GM04504 (cell line): ENCODE results near the gene ADAMTS13.
A peak's percentile ranks its signal among the peaks of the same experiment; 100 is the strongest.

Experiments used
- DNase-seq: peaks from one replicate; pipeline ENCODE4 v3.0.0-alpha.2; 2012; ENCODE audit warnings: low read depth

The ADAMTS13 gene

DNA sequence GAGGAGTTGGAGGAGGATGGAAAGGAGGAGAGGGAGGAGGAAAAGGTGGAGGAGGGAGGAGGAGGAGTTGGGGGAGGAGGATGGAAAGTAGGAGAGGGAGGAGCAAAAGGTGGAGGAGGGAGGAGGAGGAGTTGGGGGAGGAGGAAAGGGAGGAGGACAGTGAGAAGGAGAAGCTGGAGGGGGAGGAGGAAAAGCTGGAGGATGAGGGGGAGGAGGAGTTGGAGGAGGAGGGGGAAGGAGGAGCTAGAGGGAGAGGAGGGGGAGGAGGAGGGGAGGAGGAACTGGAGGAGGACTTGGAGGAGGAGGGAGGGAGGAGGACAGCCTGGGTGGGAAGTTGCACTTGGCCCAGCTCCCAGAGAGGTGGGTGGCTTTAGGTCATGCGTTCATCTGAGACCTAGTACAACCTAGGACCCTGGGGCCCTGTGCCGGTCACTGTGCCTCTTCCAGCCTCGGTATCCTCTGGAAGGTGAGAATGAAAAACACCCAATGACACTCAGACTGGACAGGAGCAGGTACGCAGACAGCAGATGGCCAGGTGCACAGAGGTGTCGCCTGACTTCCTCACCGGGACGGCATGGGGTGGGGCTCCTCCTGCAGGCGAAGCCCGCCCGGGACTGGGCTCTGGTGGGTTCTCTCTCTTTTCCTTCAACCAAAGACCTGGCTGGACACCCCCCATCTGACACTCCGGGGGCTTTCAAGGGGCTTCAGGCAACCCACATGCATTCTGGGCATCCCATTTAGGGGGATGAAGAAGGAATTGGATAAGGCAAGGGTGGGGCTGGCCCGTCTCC is 68.9 kb downstream of the ADAMTS13 start:
- no peak for DNase-seq

DNA sequence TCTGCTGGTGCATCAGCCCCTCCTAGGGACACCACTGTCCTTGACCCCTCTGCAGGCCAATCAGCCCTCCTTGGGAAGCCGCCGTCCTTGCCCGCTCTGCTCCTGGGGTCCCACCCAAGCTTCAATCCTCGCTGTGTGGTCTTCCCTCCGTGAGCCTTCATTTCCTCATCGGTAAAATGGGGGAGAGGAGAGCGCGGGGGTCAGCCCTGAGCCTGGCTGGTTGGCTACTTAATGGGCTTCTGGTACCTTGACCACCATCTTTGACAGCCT is 69.4 kb downstream of the ADAMTS13 start:
- no peak for DNase-seq

DNA sequence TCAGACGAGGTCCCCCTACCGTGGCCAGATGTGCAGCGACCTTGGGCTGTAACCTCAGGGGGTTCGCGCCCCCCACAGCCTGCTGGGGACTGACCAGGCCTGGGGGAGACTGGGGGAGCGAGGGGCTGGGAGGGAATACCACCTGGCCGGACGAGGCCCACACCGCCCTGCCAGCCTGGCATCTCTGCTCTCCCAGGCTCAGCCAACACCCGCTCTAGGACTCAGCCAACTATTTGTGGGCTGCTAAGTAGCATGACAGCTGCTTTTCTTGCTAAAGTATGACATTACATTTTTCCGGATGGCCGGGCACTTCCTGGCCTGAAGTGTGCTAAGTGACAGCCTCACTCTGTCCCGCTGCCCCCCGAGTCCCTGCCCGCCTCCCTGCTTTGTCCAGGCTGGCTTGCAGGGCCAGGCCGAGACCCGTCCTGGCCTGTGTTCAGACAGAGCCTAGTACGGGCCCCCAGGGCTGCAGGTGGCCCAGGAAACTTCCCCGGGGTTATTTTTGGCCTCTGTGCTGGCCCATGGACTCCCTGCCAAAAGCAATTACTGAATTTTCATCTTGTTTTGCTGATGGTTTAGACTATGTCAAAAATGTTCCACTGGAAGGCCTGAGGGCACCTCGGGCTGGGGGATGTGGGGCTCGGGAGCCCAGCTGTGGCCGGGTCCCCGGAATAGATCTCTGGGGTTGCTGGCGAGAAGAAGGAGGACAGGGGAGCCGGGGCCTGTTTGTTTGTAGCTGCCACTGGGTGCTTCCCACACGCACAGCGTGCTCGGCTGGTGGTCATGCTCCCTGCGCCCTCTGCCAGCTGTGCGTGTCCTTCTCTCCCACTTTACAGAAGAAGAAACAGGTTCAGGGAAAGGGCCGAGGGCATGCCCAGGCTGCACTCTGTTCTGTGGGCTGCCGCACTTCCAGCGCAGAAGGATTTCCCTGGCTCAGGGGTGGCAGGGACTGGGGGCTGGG is 70.2 kb downstream of the ADAMTS13 start:
- no peak for DNase-seq

DNA sequence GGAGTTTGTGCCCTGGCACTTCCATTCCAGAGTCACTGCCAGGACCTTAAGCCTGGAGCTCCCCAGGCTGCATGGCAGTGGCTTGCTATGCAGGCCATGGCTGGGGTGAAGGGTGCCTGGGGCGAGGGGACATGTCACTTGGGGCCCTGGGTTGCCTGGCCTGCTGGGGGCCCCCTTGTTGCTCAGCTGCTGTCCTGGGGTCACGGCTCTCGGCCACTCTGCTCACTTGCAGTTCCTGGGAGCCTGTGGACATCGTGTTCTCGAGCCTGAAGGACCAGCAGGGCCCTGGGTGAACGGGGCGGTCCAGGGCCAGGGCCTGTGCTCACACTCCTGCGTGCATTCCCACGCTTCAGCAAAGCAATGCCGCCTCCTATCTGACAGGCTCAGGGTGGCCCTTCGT is 71.3 kb downstream of the ADAMTS13 start:
- no peak for DNase-seq

DNA sequence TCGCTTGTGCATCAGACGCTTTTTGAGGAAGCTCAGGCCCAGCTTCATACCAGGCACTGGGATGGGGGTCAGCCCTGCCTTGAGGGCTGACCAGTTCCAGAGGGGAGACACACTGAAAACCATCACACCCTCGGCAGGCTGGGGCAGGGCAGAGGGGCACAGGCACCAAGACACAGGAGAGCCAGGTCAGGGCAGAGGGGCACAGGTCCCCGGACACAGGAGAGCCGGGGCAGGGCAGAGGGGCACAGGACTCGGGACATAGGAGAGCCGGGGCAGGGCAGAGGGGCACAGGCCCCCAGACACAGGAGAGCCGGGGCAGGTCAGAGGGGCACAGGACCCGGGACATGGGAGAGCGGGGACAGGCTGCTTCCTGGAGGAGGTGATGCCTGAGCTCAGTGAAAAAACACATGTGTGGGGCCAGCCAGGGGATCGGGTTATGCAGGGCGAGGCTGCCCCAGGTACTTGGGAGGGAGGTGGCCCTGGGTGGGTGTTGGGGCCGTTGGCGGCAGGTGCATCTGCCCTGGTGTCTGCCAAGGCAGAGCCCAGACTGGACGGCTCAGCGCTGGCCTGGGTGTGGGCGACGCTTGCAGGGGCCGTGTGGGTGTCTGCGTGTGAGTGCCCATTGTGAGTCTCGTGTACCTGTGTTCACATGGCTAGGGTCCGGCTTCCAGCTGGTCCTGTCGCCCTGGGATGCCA is 71.8 kb downstream of the ADAMTS13 start:
- DNase-seq = no peak

DNA sequence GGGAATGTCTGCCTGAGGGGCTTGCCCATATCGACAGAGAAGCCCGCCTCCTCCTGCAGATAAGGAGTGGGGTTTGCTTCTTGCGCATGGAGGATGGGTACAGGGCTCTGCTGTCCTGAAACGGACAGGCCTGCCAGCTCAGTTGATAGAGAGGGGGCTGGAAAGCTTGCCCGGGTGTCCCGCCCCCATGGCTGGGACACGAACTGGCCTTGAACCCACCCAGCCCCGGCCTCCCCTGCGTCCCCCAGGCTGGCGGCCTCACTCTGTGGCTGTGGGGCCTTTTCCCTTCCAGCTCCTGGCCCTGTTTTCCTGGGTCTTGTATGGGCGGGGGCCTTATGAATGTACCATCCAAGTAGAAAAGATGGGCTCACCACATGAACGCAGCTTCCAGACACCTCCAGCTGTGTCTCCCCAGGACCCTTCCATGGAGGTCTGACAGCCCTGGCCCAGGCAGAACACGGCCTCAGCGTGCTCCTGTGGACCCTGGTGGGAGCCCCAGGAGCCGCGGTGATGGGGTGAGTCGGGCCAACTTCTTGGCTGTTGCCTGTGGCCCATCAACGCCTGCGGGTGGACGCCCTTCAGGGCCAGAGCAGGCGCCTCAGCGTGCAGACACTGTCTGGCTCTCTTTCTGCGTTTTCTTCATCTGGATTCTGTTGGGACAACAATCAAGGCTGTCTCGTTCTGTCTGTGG is 72.6 kb downstream of the ADAMTS13 start:
- DNase-seq = no peak

DNA sequence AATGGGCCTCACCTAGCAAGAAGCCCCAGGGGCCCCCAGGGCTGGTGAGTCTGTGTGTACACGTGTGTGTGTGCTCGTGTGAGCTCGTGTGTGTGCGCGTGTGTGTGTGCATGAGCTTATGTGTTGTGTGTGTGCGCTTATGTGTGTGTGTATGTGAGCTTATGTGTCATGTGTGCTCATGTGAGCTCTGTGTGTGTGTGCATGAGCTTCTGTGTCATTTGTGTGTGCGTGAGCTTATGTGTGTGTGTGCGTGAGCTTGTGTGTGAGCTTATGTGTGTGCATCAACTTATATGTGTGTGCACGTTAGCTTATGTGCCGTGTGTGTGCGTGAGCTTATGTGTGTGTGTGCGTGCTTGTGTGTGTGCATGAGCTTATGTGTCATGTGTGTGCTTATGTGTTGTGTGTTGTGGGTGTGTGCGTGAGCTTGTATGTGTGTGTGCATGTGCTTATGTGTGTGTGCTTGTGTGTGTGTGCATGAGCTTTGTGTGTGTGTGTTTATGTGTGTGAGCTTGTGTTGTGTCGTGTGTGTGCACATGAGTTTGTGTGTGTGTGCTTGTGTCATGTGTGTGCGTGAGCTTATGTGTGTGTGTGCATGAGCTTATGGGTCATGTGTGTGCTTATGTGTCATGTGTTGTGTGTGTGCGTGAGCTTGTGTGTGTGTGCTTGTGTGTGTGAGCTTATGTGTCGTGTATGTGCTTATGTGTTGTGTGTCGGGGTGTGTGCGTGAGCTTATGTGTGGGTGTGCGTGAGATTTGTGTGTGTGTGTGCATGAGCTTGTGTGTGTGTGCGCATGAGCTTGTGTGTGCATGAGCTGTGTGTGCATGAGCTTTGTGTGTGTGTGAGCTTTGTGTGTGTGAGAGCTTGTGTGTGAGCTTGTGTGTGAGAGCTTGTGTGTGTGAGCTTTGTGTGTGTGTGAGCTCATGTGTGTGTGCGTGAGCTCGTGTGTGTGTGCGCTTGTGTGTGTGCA is 73.4 kb downstream of the ADAMTS13 start:
- DNase-seq = no peak

DNA sequence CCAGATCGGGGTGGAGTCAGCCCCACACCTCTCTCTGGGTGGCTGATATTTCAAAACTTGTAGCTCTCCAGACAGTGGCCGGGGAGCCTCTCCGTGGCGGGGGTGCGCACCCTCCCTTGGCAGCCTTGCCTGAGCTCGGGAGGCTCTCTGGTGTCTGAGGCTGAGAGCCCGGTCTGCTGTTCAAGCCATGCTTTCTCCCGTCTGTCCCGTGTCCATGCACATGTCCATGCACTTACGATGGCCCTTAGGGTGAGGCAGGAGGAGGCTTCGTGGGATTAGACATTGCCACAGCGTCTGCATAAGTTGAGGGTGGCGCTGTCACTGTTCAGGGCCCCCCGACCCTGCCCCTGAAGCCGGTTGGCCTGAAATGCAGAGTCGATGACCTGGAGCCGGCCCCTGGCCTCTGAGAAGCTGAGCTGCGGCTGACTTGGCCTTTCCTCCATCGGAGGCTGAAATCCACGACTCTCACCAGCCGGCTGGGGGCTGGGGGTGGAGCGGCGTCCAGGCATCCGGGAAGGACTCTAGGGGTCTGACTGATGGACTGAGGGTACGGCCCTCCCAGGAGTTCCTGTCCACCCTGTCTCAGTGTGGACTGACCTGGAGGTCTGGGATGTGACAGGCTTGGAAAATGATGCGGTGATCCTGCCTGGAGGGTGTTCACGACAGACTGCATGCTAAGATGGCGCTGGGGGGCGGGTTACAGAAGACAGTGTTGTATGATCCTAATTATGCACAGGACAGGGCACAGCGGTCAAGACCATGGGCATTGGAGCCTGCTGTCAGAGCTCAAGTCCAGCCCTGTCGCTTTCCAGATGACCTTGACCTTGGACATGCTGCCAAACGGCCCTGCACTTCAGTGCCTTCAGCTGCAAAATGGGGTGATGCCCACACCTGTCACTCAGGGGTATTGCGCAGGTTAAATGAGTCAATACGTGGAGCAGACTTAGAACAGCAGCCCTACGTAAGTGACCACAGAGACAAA is 75.0 kb downstream of the ADAMTS13 start:
- no peak for DNase-seq

DNA sequence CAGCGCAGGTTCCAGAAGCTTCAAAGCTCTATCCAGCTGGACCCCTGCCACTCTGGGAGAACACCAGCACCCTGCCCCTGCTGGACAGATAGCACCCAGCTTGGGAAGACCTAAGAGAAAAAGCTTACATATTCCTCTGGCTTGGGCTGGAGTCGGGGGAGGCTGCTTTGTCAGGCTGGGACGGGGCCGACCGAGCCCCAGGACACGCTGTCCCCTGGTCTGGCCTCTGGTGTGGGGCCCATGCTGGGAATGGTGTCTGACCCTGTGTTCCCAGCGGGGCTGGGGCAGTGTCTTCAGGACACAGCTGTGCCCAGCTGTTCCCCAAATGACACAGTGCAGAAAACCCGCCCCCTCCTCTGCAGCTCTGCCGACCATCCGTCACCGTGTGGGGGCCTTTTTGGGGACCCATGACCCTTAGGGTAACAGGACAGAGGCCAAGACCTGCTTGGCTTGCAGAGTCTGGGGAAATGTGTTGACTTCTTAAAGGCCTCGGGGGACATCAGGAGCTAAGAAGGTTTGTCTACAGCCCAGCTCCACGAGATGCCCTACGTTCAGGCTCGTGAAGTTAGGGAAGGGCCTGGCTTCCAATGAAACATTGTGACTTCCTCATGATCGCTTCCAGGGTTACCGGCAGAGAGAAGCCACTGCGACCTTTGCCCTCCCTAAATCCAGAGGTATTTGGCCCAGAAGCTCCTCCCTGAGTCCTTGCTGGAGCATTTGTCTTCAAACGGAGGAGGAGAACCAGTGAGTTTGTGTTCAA is 77.1 kb downstream of the ADAMTS13 start:
- DNase-seq = no peak

DNA sequence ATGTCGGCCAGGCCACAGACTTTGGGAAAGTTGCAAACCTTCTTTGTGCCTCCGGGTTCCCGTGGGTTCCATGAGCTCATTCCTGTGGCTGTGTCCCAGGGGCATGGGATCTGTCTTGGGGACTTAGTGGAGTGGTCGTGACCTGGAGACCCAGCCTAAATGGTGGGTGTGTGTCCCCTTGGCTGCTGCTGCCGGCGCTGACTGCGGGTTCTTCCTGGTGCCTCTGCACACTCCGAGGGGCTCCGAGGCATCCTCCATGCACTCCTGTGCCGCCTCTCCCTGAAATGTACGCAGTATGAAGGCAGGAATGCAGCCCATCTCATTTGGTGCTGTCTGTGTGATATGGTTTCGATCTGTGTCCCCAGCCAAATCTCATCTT is 77.7 kb downstream of the ADAMTS13 start:
- no peak for DNase-seq

DNA sequence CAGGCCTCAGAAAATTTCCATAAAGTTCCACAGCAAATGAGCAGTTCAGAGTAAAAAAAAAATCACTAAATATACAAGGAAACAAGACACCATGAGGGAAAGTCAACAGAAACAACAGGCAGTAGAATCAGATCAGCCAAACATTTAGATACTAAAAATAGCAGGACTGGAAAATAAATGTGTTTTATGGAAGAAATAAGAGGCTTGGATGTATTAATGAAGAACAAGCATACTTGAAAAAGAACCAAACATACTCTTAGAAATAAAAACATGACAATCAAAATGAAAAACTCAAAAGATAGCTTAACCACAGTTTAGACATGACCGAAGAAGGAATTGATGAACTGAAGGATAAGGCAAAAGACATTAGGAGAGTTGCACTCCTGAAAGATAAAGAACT is 79.9 kb downstream of the ADAMTS13 start:
- no peak for DNase-seq

DNA sequence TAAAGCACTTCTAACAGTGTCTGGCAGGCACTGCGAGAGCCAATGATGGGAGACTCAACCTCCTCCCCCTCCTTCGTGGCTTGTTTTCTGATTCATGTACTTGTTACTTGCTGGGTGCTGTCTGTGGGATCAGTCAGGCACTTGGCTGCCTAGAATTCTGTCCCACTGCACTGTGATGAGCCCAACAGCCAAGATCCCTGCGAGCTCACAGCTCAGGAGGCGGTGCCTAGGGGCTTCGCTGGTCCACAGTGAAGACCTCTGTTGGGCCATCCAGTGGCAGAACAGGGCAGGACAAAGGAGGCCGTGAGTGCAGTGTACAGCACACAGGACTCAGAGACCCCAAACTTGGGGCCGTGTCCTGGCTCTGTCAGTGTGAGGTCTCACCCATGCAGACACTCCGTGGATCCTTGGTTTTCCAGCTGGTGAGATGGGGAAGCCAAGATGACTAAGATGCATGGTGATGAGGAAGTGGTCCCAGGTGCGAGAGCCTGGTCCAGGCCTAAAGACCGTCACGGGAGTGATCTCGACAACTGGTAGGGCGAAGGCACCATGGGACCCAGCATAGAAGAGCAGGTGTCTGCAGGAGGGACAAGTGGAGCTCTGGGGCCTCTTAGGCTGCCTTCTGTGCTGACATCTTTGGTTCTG is 83.1 kb downstream of the ADAMTS13 start:
- DNase-seq = no peak

DNA sequence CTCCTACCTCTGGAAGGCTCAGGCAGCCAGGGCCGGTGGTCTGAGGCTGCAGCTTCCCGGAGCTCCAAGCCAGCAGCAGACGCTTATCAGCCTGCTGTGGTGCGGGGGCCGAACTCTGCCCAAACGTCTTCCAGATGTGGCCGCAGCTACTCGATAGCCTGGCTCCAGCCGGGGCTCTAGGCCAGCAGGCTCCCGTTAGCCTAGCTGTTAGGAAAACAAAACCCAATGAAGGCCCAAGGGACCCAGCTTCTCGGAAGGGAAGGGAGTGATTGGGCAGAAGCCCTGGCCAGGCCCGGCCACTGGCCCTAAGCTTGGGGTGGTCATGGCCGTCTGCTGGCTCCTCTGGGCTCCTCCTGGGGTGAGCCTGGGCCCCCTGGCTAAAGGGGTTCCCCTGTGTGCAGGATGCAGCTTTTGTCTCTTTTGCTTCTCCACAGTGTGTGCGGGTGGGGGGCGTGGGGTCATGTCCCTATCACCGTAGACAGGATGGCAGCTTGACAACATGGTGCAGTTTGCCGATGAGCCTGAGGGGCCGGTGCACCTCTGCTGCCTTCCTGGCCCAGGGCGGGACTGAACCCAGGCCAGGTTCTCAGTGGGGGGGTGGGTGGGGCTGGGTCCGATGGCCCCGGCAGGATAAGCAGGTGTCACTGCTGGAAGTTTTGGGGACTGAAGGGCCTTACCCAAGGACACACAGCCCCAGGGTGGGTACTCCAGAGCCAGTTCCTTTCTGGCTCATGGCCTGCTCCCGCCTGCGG is 83.9 kb downstream of the ADAMTS13 start:
- DNase-seq = peak; percentile 53

DNA sequence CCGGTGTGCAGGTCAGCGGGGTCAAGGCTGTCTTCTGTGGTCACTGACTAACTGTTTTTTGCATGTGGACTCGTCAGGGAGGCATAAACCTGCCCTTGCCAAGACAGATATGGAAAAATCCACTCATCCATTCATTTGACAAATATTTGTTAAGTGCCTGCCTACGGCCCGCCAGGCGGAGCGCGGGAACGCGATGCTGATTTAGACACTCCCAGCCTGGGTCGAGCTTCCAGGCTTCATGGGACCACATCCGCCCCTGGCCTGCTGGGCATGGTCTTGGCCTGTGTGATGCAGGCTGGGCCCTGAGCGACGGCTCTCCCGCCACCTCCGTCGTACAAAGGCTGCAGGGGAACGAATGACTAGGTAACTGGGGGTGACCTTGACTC is 84.5 kb downstream of the ADAMTS13 start:
- peak; percentile 82 for DNase-seq

DNA sequence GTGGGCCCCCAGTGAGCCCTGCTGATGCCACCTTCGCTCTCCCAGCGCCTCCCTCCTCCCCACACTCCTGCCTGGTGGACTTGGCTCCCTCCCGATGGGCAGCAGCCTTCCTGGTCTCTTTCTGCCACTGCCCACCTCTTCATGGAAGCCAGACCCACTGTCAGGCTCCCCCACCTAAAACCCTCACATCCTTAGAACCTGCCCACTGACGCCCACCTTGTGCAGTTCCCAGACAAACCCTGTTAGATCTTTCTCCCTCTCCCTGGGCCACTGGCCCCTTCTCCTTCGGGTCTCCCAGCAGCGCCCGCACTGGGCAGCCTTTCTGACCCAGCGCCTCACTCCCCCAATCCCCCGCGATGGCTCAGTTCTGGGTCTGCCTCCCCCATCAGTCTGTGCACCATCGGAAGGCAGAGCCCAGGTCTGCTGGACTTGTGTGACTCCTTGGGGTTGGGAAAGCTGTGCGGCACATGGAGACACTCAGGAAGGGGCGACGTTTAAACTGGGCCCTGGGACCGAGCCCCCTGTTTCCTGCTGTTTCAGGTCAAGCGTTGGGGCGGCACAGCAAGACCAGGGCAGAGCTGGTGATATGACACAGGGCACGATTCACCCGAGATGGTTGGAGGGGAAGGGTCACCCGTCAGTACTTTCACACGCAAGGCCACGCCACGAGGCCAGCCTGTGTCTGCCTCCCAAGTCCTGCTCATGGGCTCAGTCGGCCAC is 85.2 kb downstream of the ADAMTS13 start:
- DNase-seq = no peak

DNA sequence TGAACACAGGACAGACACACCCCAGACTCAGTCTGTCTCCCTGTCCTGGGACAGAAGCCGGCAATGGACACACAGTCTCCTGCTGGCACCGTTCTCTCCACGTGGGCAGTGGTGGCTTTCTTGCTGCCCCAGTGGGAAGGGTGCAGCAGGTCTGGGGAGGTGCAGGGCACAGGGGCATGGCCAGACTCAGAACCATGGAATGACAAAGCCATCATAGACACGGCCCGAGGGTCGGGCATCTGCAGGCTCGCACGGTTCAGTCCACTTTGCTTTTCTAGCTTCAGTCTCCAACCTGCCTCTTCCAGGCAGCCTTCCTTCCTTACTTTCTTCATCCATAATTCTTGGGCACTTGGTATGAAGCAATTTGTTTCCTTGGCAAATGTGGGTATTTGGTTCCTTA is 85.9 kb downstream of the ADAMTS13 start:
- DNase-seq = no peak
